ENCODE data around the gene FDXR.
"Not testable (repeated sequence)": the region's sequence is repeated elsewhere in the genome, so short reads cannot be mapped to it uniquely, and the experiment has no call there.

The FDXR gene

GRCh38 chr17:74875977-74876593 lies 3.3 kb upstream of the FDXR start:
- no peak overlapping the region for H3K27ac ChIP-seq
- no peaks in the 10 kb centered on the region for H3K36me3 ChIP-seq (ENCODE audit: insufficient read depth, low read length)
- H3K9ac ChIP-seq (ENCODE audit: insufficient read length): no peak overlapping the region

GRCh38 chr17:74875155-74875976 lies 2.6 kb upstream of the FDXR start:
- H3K4me3 ChIP-seq: no peak overlapping the region
- no peak overlapping the region for H3K9ac ChIP-seq (ENCODE audit: insufficient read length)
- TF ChIP-seq EZH2 (IDR thresholded peaks at IDR 0.05) (no peak), POLR2AphosphoS5 (IDR thresholded peaks at IDR 0.05; ENCODE audit: borderline replicate concordance, low read depth, low read length) (no peak), FOXP2 (optimal IDR thresholded peaks at IDR 0.05; ENCODE audit: control extremely low read depth, extremely low read length, insufficient read depth) (no peak)
- no peaks in the 10 kb centered on the region for H3K36me3 ChIP-seq (ENCODE audit: insufficient read depth, low read length)
- no peak overlapping the region for H3K27ac ChIP-seq
- DNase-seq (ENCODE audit: low read depth, low spot score): no peak
- no peaks in the 10 kb centered on the region for H3K9me3 ChIP-seq (ENCODE audit: low read depth, low read length)

More at GRCh38 chr17:74875977-74876593, 3.3 kb upstream of the FDXR start:
- no peak overlapping the region for H3K4me3 ChIP-seq
- DNase-seq (ENCODE audit: low read depth, low spot score): no peak
- TF ChIP-seq POLR2AphosphoS5 (IDR thresholded peaks at IDR 0.05; ENCODE audit: borderline replicate concordance, low read depth, low read length) (no peak), EZH2 (IDR thresholded peaks at IDR 0.05) (no peak), FOXP2 (optimal IDR thresholded peaks at IDR 0.05; ENCODE audit: control extremely low read depth, extremely low read length, insufficient read depth) (no peak)
- H3K9me3 ChIP-seq (ENCODE audit: low read depth, low read length): no peaks in the 10 kb centered on the region

- Histone ChIP-seq H3K9ac (ENCODE audit: insufficient read length) (no peak overlapping the region), H3K4me3 (no peak overlapping the region), H3K27ac (no peak overlapping the region), H3K9me3 (ENCODE audit: low read depth, low read length) (no peaks in the 10 kb centered on the region), H3K36me3 (ENCODE audit: insufficient read depth, low read length) (no peaks in the 10 kb centered on the region)
- DNase-seq (ENCODE audit: low read depth, low spot score): no peak
- TF ChIP-seq FOXP2 (optimal IDR thresholded peaks at IDR 0.05; ENCODE audit: control extremely low read depth, extremely low read length, insufficient read depth) (no peak), EZH2 (IDR thresholded peaks at IDR 0.05) (no peak), POLR2AphosphoS5 (IDR thresholded peaks at IDR 0.05; ENCODE audit: borderline replicate concordance, low read depth, low read length) (no peak)
These were observed 1.8 kb upstream of the FDXR start for GRCh38 chr17:74874615-74875037.

DNA sequence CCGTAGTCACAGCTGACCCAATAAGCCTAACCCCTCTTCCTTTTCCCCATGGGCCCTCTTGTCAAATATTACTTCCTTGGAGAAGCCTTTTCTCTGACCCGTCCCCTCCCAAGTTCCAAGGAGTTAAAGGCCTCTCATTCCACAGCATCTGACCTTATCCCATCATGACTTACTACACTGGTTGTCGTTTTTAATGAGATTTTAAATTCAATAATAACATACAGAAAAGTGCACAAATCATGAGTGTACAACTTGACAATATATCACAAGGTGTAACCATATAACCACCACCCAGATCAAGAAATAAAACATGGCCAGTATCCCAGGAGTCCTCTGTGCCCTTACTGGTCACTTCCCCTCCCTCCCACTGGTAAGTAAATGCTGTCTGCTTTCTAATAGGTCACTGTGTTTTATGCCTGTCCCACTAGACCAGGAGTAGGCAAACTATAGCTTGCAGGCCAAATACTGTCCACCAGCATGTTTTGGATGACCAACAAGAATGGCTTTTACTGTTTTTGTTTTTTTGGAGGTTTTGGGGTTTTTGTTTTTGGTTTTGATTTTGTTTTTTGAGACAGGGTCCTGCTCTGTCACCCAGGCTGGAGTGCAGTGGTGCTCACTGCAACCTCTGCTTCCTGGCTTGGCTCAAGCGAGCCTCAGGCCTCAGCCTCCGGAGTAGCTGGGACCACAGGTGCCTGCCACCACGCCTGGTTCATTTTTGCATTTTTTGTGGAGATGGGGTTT lies 1.2 kb upstream of the FDXR start:
- peak overlapping the region; percentile 96 for H3K9ac ChIP-seq (ENCODE audit: insufficient read length)
- TF ChIP-seq POLR2AphosphoS5 (IDR thresholded peaks at IDR 0.05; ENCODE audit: borderline replicate concordance, low read depth, low read length) (no peak), EZH2 (IDR thresholded peaks at IDR 0.05) (no peak), FOXP2 (optimal IDR thresholded peaks at IDR 0.05; ENCODE audit: control extremely low read depth, extremely low read length, insufficient read depth) (no peak)
- peak overlapping the region; percentile 77; the same call in 1 of the 2 replicates for H3K27ac ChIP-seq
- no peaks in the 10 kb centered on the region for H3K9me3 ChIP-seq (ENCODE audit: low read depth, low read length)
- no peak for DNase-seq (ENCODE audit: low read depth, low spot score)
- H3K36me3 ChIP-seq (ENCODE audit: insufficient read depth, low read length): no peaks in the 10 kb centered on the region
- H3K4me3 ChIP-seq: peak overlapping the region; percentile 92

- H3K36me3 ChIP-seq (ENCODE audit: insufficient read depth, low read length): no peaks in the 10 kb centered on the region
- peak overlapping the region; percentile 96 for H3K9ac ChIP-seq (ENCODE audit: insufficient read length)
- TF ChIP-seq FOXP2 (optimal IDR thresholded peaks at IDR 0.05; ENCODE audit: control extremely low read depth, extremely low read length, insufficient read depth): no peak
- peak; percentile 98 for TF ChIP-seq POLR2AphosphoS5 (IDR thresholded peaks at IDR 0.05; ENCODE audit: borderline replicate concordance, low read depth, low read length)
- no peak for TF ChIP-seq EZH2 (IDR thresholded peaks at IDR 0.05)
- DNase-seq (ENCODE audit: low read depth, low spot score): peak; percentile 99
- peak overlapping the region; percentile 77 for H3K27ac ChIP-seq
- peak overlapping the region; percentile 92 for H3K4me3 ChIP-seq
- no peaks in the 10 kb centered on the region for H3K9me3 ChIP-seq (ENCODE audit: low read depth, low read length)
These were observed 461 bp upstream of the FDXR start for GRCh38 chr17:74873037-74873873.

- no peak for DNase-seq (ENCODE audit: low read depth, low spot score)
- Histone ChIP-seq H3K4me3 (no peak overlapping the region; the same call in 1 of the 2 replicates), H3K9ac (ENCODE audit: insufficient read length) (no peak overlapping the region), H3K27ac (no peak overlapping the region), H3K9me3 (ENCODE audit: low read depth, low read length) (no peaks in the 10 kb centered on the region), H3K36me3 (ENCODE audit: insufficient read depth, low read length) (no peaks in the 10 kb centered on the region)
- TF ChIP-seq POLR2AphosphoS5 (IDR thresholded peaks at IDR 0.05; ENCODE audit: borderline replicate concordance, low read depth, low read length) (no peak), FOXP2 (optimal IDR thresholded peaks at IDR 0.05; ENCODE audit: control extremely low read depth, extremely low read length, insufficient read depth) (no peak), EZH2 (IDR thresholded peaks at IDR 0.05) (no peak)
These were observed 1.3 kb downstream of the FDXR start for GRCh38 chr17:74871356-74872076.

- Histone ChIP-seq H3K9ac (ENCODE audit: insufficient read length) (no peak overlapping the region), H3K9me3 (ENCODE audit: low read depth, low read length) (no peaks in the 10 kb centered on the region), H3K27ac (no peak overlapping the region), H3K4me3 (no peak overlapping the region), H3K36me3 (ENCODE audit: insufficient read depth, low read length) (no peaks in the 10 kb centered on the region)
- TF ChIP-seq EZH2 (IDR thresholded peaks at IDR 0.05): no peak
- no peak for TF ChIP-seq POLR2AphosphoS5 (IDR thresholded peaks at IDR 0.05; ENCODE audit: borderline replicate concordance, low read depth, low read length)
- TF ChIP-seq FOXP2 (optimal IDR thresholded peaks at IDR 0.05; ENCODE audit: control extremely low read depth, extremely low read length, insufficient read depth): no peak
- no peak for DNase-seq (ENCODE audit: low read depth, low spot score)
These were observed 2.3 kb downstream of the FDXR start for GRCh38 chr17:74870512-74870911.

- not testable (repeated sequence) for H3K9me3 ChIP-seq (ENCODE audit: low read depth, low read length); H3K36me3 ChIP-seq (ENCODE audit: insufficient read depth, low read length); H3K9ac ChIP-seq (ENCODE audit: insufficient read length); H3K4me3 ChIP-seq; DNase-seq (ENCODE audit: low read depth, low spot score); H3K27ac ChIP-seq
These were observed 2.8 kb downstream of the FDXR start for GRCh38 chr17:74870028-74870427.
